GM21367 (cell line): ENCODE measurements around the gene WDR59.
A peak's percentile ranks its signal among the peaks of the same experiment; 100 is the strongest.
"Not testable (repeated sequence)": the region's sequence is repeated elsewhere in the genome, so short reads cannot be mapped to it uniquely, and the experiment has no call there.

Experiments used
- ATAC-seq: cut with Tn5 transposase; IDR thresholded peaks from one replicate; pipeline ENCODE4 v1.9.1; 2021; ENCODE audit not compliant: unreplicated experiment

Gene WDR59

DNA sequence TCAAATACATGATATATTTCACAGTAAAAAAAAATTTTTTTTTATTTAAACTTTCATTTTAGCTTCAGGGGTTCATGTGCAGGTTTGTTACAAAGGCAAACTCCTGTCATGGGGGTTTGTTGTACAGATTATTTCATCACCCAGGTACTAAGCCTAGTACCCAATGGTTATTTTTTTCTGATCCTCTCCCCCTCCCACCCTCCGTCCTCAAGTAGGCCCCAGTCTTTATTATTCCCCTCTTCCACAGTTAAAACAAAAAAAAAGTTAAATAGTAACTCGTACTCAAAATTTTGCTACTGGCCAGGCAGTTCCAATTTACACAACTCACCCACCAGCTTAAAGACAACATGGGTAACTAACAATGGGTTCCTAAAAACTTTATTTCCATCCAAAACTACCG is 63.9 kb downstream of the WDR59 start:
- no peak for ATAC-seq

DNA sequence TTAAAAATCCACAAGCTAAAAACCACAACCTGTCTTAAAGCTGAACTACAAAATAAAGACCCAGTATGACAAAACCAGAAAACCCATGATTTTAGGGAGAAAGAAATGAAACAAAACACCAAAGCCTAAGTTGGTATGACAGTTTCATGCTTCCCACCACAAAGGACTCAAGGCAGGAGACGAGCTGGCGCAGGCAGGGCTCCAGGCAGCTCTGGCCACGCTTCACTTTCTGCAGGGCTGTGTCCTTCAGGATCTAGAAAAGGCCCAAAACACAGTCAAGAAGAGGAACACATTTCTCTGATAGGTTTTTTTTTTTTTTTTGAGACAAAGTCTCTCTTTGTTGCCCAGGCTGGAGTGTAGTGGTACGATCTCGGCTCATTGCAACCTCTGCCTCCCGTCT is 75.3 kb downstream of the WDR59 start:
- ATAC-seq: no peak

DNA sequence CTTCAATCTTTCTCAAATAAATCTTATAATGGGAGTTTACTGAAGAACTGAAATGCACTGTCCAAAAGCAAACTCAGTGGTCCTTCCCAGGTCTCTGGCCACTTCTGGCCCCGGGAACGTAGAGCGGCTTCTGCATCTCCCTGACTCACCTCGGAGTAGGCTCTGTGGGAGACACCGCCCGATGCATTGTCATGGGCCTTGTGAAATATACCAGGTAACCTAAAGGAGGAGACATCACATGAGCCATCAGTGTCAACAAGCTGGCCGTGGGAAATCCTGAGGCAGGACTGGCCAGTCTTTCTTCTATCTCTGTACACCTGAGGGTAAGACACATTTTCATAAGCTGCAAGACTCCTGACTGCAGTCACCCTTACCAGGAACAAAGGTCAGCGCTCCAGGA is 76.2 kb downstream of the WDR59 start:
- not testable (repeated sequence) for ATAC-seq

DNA sequence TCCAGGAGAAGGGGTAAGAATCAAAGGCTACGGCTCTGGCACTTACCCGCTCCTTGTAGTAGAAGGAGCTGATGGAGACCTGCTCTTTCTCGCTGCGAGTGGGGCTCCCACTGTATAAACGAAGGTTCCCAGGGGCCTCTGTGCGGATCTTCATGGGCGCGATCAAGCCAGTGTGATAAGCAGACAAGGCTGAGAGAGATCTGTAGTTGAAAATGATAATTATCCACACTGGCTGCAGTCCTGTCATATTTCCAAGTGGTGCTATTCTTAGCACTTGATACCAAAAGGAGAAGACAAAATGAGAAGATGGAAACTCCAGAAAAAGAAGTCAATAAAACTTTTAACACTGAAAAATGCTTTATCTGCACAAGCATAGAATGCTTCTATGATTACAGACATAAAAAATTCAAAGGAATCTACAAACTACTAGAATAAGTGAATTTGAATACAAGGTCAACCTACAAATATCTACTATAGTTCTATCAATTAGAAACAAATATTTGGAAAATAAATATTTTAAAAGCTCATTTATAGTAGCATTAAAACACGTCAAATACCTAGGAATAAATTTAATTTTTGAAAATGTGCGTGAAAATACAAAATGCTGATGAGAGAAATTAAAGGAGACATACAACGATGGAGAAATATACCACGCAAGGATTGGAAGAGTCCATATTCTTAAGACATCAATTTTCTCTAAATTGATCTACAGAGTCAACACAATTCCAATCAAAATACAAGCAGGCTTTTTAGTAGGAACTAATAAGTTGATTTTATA is 80.8 kb downstream of the WDR59 start:
- ATAC-seq: no peak

DNA sequence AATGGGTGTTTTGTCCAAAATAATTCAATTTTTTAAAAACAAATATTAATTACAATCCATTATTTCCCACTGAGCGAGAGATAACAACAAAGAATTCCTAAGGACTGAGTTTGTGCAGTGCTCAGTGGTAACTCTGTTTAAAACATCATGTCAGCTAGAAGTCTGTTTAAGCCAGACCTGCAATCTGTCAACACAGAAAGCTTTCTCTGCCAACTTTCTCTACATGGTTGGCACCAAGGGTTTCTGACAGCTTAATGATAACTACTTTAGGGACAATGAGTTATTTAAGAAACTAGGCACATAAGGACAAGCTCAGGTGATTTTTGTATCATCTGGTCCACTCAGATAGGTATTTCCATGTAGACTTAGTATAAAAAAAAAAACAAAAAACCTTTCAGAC is 81.8 kb downstream of the WDR59 start:
- ATAC-seq: no peak

DNA sequence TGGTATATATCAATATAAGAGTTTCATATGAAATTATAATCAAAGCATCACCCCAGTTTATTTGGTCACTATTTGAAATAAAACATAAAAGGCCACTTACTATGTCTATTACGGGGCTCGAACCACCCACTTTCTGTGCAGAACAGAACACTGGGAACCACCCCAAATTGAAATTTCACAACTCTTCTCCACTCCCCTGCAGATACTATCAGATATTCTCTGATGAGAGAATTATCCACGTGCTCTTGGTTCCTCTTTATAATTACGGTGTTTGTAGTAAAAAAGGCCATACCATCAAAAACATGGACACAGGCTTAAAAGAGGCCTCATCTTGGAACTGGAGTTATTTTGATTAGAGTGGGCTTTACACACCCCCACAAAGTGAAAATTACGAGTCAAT is 82.8 kb downstream of the WDR59 start:
- no peak for ATAC-seq

DNA sequence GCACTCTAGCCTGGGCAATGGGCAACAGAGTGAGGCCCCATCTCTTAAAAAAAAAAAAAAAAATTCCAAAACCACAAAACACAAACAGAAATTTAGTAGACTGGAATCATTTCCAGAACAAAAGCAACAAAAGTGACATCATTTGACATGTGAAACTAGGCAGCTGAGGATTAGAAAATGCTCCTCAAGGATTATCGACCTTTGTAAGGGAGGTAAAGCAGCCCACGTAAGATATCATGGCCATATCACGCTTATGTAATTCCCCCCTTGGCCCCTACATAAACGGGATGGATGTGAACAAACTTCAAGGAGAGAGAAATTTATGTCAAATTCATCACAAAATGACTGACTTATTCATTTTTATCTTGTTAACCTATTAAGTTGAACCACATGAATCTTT is 83.3 kb downstream of the WDR59 start:
- ATAC-seq: no peak

DNA sequence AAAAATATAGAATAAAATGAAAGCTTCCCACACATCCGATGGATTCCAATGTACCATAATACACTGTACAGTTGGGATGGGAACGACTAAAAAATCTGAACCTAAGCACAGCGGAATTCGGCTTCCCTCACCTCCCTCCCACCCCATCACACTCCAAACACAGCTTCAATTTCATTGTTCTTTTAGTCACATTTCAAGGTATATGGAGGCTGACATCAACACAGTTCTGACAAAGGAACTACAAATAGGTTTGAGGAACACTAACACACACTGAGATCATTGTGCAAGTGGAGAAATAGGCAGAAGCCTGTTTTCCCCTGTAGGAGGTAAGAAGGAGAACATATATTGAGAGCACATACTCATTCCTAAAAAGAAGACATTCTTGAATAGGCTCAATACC is 85.1 kb downstream of the WDR59 start:
- ATAC-seq: no peak

DNA sequence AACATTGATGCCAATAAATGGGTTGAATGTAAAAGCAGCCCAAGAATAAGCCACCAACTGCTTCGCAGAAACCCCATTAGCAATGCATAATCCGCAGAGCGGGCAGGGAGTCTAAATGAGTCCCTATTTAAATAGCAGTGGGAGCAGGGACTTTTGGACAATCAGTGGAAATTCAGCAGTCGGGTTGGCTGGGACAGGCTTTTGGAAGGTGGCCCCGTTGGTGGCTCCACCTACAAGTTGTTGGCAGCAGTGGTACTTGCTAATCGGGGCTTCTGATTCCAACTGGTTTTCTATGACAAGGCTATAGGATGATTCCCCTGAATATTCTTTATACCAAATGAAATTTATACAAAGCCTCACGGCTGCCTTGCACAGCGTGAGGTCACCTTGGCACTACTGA is 86.3 kb downstream of the WDR59 start:
- no peak for ATAC-seq

DNA sequence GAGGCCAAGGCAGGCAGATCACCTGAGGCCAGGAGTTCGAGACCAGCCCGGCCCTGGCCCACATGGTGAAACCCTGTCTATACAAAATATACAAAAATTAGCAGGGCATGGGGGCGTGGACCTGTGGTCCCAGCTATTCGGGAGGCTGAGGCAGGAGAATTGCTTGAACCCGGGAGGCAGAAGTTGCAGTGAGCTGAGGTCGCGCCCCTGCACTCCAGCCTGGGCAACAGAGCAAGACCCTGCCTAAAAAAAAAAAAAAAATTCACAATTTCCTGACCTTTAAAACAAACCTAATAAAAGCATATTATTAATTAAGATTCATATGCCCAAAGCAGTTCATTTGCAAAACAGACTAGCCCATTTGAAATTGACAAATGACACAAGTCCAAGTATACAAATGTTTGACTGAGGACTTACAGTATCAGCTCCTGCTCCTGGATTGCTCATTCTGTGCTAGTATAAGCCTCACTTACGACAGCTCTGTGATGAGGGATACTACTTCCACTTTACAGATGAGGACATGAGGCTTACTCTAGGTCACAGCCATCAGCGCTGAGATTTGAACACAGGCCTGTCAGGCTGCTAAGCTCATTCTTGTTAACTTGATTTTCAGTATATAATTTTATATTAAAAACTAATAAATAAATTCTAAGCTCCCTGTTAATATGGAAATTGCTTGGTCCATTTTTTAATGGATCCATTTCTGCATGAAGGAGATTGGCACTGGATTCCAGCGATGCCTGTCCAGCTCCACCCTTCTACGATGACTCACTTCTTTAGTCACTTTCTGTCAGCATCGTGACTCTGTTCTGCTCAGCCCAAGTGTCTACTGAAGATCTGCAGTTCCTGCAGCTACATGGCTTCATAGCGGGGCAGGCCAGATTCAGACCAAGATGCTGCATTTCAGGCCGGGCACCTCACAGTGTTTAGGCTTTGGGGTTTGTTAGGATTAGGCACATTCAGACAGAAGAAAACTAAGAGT is 88.2 kb downstream of the WDR59 start:
- ATAC-seq: no peak

DNA sequence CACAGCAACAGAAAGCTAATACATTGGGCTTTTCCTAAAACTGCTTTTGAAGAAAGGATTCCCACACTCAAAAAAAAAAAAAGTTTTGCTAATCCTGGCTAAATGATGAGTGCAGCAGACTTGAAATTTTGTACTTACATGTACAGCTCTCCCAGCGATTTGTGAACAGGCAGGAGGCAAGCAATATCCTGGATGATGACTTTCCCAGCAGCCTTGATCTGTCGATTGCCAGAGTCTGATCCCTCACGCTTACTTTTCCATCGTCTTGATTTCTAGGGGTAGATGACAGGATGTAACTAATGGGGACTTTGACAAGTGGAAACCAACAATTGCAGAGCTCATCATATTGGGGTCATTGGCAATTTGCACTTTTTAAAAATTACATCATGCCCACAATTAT is 91.4 kb downstream of the WDR59 start:
- no peak for ATAC-seq

DNA sequence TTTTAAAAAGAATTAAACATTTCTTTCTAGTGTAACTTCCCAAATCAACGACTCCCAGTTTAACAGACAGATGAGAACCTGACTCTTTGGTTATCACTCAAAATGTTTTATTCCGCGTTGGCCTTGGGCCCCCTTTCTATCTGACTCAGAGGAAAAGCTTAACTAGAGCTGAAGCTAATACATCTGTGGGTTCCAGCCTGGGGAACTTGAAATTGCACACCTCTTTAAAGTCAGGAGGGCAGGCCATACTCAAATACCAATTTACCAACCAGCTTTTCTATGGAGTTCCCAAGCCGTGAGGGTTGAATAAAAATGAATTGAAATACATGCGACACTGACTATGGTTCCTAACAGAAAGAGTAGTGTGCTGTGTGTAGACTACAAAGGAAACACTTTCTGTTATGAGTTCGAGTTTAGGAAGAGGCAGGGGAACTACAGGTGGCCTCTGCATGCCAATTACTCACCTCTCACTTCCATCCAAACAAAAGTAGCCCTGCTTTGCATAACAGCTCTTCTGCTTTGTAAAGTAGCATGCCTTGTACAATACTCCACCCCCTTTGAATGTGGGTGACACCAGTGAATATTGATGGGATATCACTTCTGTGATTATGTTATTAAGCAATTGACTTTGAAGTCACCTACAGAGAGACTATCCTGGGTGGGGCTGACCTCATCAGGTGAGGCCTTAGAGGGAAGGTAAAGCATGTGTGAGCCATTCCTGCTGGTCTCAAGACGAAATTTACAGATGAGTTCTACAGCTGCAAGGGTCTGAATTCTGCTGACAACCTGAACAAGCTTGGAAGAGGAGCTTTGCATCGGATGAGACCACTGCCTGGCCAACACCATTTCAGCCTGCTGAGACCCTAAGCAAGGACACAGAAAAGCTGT is 92.1 kb downstream of the WDR59 start:
- ATAC-seq: peak; percentile 93

DNA sequence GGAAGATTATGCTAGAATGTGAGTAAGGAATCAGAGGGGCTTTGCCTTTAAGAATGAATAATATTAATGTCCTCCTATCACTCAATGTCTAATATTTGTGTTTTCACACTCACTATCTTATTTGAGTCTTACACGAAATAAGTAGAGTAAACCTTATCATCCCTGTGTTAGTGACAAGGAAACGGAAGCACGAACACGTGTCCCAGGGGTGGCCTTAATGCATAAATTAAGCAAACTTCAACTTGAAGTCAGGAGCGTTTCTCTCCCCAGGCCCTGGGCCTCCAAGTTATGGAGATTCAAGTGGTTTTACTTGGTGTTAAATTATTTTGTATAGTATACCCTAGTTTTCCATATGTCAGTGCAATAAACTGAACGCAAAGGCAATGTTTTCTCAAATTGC is 96.0 kb downstream of the WDR59 start:
- ATAC-seq: no peak

DNA sequence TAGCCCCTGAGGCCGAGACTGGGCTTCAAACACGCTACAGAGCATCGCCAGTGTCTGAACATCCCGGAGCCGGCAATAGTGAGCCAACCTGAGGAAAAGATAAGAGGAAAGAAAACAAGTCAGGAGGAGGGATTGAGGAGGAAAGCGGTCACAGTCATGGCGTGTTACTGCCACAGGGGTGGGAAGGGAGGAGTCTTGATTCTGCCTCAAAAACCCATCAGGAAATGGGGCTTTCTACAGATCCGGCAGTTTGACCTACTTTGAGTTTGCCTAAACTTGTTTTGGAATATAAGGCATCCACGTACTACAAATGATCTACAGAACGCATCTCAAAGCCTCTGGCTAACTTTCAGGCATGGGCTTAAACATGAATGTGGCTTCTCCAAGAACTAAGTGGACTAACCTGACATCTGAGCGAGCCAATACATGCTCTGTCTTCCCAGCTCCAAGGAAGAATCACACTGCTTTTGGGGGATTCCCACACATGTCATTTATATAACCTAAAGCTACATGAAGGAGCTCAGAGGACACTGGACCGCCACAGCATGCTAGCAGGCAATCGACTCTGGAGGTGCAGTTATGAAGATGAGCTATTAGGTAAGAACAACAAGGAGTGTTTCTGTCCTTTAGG is 96.6 kb downstream of the WDR59 start:
- ATAC-seq: no peak

DNA sequence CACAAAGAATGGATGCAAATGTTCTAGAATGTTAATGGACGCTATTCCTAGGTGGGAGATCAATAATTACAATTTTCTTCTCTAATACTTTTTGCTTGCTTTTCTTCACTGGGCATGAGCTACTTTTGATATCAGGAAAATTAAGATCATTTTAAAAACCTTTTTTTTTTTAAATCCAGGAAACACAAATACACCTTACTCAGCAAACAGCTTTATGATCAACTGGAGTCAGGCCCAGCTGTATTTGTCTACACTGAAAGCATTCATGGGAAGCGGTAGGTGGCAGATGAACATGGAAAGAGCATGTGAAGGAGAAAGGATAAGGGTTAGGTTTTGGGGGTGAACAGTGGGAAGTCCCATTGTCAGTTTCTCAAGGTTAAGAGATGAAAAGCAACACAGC is 97.8 kb downstream of the WDR59 start:
- no peak for ATAC-seq

DNA sequence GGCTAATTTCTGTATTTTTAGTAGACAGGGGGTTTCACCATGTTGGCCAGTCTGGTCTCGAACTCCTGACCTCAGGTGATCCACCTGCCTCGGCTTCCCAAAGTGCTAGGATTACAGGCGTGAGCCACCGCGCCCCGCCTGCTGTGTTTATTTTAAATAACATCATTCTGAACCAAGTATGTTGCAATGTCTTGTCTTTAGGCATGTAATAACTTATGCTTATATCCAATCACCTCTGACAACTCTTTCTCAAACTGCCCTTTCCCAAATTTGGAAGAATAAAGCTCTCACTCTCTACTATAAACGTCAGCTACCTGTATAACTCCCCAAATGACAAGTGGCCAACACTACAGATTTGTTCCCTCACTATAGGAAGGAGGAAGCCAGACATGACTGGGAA is 107.2 kb downstream of the WDR59 start:
- no peak for ATAC-seq

DNA sequence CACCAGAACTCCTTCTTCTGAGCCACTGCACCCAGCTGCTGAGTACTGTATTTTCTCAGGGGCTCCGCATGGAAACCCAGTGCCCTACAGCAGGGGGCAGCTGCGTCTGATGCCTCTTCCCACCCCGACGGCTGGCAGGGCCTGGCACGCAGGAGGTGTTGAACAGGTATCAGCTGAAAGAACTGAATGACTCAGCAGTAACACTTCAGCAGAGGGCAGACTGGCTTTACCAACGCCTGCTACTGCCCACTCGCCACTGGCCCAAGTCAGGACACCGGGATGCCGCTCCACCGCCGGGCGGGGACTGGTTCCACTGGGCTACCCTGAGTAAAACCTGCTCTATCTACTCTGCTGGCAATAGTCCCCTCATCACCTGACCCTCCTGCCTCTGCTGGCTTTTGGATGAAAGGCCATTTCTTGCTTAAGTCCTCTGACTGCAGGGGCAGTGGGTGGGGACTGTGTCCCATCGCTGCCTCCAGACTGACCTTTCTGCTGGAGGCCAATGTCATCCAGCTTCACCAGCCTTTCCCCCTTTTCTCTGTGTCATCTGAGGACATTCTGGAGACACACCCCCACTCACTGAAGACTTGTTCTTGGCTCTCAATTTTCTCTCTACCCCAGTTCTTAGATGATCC is 109.9 kb downstream of the WDR59 start:
- ATAC-seq: no peak

DNA sequence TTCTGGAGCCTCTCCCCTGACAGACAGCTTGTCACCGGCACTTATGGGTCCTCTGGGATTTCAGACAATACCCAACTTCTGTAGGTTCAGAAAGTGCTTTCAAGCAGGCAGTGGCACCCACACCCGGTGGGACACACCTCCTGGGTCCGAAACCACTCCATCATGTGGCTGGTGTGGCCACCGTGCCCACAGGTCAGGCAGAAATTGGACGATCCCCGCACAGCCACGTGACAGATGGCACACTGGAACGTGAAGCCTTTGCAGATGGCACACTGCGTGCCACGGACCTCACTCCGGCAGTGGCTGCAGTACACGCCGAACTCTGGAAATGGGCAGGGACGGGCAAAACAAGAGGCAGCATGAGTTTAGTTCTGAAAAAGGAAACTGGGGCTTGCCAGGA is 110.8 kb downstream of the WDR59 start:
- ATAC-seq: no peak

DNA sequence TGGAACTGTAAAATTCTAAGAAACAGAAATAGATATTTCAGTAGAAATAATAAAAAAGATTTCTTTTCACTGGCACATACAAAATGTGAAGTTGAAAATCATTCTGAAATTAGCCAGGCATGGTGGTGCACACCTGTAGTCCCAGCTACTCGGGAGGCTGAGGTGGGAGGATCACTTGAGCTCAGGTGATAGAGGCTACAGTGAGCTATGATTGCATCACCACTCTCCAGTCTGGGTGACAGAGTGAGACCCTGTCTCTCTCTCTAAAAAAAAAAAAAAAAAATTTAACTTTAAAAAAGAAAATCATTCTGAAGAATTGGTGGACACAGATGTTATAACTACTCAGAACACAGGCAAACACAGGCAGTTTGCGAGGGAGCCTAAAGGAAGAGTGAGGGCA is 112.6 kb downstream of the WDR59 start:
- no peak for ATAC-seq

DNA sequence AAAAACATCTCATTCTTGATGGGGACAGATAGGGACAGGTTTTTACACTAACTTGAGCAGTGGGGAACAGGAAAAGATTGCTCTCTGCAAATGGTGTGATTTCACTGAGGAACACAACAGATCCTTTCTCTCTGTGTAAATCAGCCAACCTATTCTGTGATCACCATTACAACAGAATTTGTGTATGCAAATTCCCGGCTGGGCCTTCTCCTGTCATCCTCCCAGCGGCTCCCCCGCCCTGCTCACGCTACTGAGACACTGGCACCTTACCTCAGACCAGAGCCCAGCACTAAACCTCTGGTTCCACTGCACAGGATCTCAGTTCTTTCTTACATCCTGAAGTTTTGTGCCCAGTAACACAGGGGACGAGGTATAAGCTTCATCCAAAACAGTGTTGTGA is 113.3 kb downstream of the WDR59 start:
- no peak for ATAC-seq
